Occipital lobe (tissue), 2 donors: ENCODE measurements around the gene HBE1. TPM values are rescaled to one million over a fixed set of nuclear protein-coding genes. Genes with fewer than 3 reads are reported as not detected.
"Not testable (repeated sequence)": the region's sequence is repeated elsewhere in the genome, so short reads cannot be mapped to it uniquely, and the experiment has no call there.

Experiments used
- DNase-seq: peaks from one replicate; lab custom pipeline; 2025; lab: John Stamatoyannopoulos, UW
- total RNA-seq: library from RNA; depleted of rRNA; stranded (reverse); fragments of >200 nt; gene quantifications from one replicate; pipeline ENCODE4 v1.2.3, GENCODE V29; 2014

Gene HBE1
- total RNA-seq, 1 donor from 2014 or later: 3.6 TPM

DNA sequence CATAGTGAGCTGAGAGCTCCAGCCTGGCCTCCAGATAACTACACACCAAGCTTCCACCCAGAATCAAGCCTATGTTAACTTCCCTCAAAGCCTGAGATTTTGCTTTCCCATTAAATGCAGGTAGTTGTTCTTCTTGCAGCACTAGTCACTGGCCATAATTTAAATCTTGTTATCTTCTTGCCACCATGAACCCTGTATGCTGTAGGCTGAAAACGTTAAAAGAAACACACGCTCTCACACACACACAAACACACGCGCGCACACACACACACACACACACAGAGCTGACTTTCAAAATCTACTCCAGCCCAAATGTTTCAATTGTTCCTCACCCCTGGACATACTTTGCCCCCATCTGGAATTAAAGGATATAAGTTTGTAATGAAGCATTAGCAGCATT, 16.3 kb downstream of the HBE1 start:
- DNase-seq: not testable (repeated sequence)

- DNase-seq: no peak
These were observed 16.9 kb downstream of the HBE1 start for GRCh38 chr11:5252919-5253265.

- no peak for DNase-seq
These were observed 17.4 kb downstream of the HBE1 start for GRCh38 chr11:5252192-5252918.

GRCh38 chr11:5251746-5252145, 18.0 kb downstream of the HBE1 start:
- no peak for DNase-seq

DNA sequence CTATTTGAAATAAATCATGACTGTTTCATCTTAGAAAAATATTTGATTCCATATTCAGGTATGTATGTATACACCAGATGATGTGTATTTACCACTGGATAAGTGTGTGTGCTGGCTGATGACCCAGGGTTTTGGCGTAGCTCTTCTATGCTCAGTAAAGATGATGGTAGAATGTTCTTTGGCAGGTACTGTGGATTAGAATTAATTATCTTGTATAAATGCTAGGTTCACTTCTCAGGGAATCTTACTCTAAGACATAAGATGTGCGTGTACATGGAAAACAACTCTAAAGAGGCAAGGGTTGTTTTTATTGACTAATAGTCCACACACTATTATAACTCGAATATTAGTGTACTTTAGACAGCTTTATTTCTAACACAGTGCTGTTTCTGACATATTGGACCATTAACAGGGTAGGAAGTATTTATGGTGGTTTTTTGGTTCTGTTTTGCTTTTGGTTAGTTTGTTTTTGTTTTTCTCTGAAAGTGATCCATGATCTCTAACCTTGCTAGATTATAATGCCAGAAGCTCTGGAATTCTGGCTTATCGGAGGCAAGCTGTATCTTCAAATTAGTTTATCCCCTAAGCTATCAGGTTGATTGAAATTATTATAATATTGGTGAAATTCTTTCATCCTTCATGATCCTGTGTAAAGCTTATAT, 19.1 kb downstream of the HBE1 start:
- no peak for DNase-seq

DNA sequence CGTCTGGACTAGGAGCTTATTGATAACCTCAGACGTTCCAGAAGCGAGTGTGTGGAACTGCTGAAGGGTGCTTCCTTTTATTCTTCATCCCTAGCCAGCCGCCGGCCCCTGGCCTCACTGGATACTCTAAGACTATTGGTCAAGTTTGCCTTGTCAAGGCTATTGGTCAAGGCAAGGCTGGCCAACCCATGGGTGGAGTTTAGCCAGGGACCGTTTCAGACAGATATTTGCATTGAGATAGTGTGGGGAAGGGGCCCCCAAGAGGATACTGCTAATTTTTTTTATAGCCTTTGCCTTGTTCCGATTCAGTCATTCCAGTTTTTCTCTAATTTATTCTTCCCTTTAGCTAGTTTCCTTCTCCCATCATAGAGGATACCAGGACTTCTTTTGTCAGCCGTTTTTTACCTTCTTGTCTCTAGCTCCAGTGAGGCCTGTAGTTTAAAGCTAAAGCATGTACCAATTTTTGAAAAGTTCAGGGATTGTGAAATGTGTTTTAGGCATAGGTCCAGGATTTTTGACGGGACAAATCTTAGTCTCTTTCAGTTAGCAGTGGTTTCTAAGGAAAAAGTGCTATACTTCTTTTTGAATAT, 19.8 kb downstream of the HBE1 start, which contains the start of gene HBG1:
Gene HBG1 (minus strand): TSS at position 51 of the 590 bp plus-strand sequence. CDS start 53 bp downstream, outside the sequence.
- not testable (repeated sequence) for DNase-seq

DNA sequence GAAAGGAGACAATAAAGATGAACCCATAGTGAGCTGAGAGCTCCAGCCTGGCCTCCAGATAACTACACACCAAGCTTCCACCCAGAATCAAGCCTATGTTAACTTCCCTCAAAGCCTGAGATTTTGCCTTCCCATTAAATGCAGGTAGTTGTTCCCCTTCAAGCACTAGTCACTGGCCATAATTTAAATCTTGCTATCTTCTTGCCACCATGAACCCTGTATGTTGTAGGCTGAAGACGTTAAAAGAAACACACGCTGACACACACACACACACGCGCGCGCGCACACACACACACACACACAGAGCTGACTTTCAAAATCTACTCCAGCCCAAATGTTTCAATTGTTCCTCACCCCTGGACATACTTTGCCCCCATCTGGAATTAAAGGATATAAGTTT, 21.2 kb downstream of the HBE1 start:
- DNase-seq: not testable (repeated sequence)

DNA sequence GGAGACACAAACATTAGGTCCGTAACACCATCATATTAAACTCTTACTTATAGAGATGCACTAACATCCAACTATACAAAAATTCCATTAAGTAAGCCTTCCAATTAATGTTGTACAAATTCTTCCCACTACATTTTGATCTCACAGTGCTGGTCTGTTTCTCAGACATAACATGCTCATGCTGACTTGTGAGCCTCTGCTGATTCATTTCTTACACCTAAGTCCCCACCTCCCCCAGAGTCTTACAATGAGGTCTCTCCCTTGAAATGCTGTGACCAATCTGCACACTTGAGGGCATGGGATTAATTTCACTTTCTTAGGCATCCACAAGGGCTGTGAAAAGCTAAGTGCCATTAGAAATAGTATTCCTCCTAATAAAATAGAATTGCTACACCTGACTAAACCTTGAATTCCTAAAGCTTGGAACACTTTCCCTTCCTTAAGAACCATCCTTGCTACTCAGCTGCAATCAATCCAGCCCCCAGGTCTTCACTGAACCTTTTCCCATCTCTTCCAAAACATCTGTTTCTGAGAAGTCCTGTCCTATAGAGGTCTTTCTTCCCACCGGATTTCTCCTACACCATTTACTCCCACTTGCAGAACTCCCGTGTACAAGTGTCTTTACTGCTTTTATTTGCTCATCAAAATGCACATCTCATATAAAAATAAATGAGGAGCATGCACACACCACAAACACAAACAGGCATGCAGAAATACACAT, 22.1 kb downstream of the HBE1 start:
- no peak for DNase-seq

DNA sequence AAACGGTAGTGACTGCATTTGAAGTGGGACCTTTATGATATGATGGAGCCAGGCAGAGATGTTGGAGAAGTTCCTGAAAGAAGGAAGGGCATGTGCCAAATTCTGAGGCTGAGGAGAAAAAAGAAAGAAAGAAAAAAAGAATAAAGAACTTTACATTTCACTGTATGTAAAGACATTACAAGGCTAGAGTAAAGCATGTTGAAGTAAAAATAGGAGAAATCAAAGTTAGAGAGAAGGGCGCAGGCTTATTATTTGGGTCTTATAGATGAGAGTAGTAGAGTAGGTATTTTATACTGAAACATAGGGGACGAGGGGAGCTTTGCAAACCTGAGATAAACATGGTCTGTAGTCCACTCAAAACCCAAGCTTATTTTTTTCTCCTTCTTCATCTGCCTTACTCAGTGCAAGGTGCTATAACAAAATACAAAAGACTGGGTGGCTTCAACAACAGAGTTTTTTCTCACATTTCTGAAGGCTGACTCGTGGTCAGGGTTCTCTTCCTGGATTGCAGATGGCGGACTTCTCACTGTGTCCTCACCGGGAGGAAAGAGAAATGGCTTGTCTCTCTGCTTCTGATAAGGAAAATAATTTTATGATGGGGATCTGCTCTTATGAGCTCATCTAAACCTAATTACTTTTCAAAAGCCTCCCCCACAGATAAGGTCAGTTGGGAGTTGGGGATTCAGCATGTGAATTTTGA, 22.8 kb downstream of the HBE1 start:
- DNase-seq: no peak

- DNase-seq: no peak
These were observed 24.6 kb downstream of the HBE1 start for GRCh38 chr11:5245155-5245554.

DNA sequence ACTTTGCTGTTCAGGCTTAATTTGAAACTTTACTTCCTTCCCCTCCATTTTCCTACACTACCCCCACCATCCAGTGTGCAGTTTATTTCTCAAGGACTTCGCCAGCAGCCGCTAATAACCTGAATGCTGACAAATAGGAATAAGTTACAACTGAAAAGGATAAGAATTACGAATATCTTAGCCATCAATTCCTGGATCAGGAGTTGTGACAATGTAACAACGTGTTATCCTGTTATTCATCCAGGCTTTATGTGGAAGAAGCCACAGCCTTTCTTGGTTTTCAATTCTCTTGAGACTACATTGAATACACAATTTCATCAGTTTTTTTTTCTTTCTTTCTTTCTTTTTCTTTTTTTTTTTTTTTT, 25.9 kb downstream of the HBE1 start:
- no peak for DNase-seq

DNA sequence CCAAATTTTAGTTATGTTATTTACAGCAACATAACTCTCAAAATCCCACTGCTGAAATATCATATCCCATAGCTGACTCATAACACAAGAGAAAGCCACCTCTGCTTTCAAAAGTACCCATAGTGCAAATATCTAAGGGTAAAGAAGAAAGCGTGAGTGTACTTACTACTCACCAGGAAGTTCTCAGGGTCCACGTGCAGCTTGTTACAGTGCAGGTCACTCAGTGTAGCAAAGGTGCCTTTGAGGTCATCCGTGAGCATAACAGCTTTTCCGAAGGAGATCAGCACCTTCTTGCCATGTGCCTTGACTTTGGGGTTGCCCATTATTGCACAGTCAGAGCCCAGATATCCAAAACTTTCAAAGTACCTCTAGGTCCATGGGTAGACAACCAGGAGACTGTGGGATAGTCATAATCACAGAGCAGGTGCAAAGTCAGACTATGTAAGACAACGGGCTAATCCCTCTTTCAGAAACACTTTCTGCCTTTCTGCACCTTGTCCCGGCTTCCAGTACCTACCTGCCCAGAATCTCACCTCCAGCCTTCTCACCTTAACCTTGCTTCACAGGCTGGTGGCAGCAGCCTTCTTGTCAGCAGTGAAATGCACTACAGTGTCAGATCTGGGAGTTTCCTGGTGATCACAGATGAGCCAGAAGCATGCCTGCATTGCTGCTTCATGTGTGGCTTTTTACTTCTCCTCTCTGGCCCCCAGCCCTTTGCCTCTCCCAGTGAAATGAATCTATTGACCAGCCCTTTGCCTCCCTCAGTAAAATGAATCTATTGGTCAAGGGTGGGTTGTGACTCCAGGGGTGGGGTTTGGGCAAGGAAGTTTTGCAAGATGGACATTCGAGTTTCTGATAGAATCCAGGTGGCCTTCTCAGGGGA, 26.6 kb downstream of the HBE1 start:
- no peak for DNase-seq

DNA sequence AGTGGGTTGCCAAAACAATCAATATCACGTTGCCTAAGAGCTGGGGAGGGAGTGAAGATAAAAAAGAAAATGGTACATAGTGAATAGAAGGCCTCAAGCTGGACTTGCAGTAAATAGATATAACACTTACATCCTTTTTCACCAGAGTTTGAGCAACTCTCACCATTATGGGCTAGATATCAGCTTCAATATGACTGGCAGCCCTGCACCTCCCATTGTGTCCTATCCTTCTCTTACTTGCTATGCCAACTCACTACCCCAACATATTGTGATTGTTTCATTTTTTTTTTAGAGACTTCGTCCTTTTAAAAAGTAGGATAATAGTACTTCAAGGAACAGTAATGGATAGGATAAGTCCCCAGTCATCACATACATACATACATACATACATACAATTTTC, 27.5 kb downstream of the HBE1 start:
- no peak for DNase-seq

DNA sequence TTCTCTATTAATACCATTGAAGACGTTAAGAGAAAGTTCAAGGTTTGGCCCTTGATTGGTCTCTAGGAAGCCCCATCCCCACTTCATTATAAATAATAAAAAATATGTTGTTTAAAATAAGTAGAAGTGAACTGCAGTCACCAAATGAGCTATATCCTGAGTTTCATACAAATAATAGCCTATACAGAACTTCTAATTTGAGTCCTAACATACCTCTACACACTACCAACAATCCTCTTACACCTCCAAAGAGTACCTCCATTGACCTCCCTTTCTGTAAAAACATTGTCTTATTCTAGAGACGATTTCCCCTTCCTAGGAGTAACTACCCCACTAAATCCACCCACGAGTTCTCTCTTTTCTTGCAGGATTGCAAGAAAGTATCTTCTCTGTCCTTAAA, 28.3 kb downstream of the HBE1 start:
- no peak for DNase-seq

DNA sequence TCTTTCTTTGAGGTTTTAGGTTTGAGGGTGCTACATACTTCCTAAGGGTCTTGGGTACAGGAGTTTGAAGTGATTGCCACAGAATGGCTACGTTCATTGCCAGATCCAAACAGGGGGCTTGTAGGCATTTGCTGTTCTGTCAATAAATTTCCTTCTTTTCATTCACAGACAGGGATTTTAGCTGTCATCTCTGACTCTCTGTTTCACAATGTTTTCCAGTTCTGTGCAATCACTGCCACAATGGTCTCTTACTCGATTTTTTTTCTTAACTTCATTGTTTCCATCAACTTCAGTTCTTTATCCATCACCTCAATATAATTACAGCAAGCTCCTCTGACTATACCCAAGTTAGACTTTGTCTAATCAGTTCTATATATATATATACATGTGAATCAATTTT, 29.3 kb downstream of the HBE1 start:
- no peak for DNase-seq

GRCh38 chr11:5240056-5240455, 29.7 kb downstream of the HBE1 start:
- no peak for DNase-seq

DNA sequence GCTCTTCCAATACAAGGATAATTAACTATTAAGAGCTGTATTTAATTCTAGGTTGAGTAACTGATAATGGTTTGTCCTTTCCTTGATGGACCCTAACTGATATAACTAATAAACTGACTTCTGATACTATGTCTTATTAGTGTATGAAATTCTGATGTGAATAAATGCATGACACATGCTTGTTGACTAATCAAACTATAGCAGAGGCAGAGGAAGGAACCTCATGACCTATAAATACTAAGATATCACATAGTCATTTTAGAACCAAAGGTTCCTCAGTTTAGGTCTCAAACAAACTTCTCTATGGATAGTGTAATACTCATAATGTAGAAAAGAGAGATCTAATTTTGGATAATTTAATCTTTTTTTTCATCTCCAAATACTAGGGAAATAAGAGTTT, 30.7 kb downstream of the HBE1 start:
- no peak for DNase-seq

- DNase-seq: no peak
These were observed 31.3 kb downstream of the HBE1 start for GRCh38 chr11:5238486-5238885.

DNA sequence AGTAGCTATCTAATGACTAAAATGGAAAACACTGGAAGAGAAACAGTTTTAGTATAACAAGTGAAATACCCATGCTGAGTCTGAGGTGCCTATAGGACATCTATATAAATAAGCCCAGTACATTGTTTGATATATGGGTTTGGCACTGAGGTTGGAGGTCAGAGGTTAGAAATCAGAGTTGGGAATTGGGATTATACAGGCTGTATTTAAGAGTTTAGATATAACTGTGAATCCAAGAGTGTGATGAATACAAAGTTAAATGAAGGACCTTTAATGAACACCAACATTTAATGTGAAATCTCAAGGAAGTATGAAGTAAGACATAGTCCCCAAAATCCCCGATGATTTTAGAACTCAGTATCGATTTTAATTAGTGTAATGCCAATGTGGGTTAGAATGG, 32.3 kb downstream of the HBE1 start:
- no peak for DNase-seq

GRCh38 chr11:5235364-5236095, 34.2 kb downstream of the HBE1 start:
- DNase-seq: no peak
